Measurements from ENCODE around the gene TIMMDC1. TPM values are rescaled to one million over a fixed set of nuclear protein-coding genes. Genes with fewer than 3 reads are reported as not detected.

The TIMMDC1 gene
- polyA plus RNA-seq, 1 of the 3 experiments (the other 2 are of a cell fraction): 128 TPM

DNA sequence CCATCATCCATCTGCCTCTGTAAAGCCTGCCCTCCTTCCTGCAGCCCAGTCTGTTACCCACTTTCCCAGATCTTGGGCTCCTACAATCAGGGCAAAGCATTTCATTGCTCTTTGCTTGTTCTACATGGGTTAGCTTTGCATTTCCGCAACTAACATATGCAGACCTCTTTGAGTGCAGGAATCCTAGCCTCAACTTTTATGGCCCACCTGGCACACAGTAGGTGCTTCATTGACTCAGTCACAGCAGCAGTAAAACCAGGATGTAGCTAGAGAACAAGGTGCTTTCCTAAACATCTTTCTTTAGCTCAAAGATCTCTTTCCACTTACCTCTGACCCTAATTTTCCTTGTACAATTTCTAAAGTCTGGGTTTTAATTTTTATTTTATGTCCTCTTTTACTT lies 57.6 kb downstream of the TIMMDC1 start:
- no peak overlapping the region for H3K4me3 ChIP-seq (ENCODE audit: low read depth in 2 of 2, low read length in 1 of 2)
- H3K9ac ChIP-seq: no peak overlapping the region
- H4K20me1 ChIP-seq (ENCODE audit: insufficient read depth): no peaks in the 10 kb centered on the region
- DNase-seq: no peak
- no peak overlapping the region for H3K4me2 ChIP-seq
- H3K4me1 ChIP-seq (ENCODE audit: control insufficient read depth in 1 of 2, insufficient read depth in 2 of 2, low read depth in 1 of 2, low read length in 1 of 2): no peaks in the 10 kb centered on the region; a peak in 1 of 4 replicates
- no peaks in the 10 kb centered on the region for H3K27me3 ChIP-seq (ENCODE audit: insufficient read depth)
- TF ChIP-seq CHD2 (IDR thresholded peaks at IDR 0.05; ENCODE audit: low read length, partially characterized antibody): no peak
- no peak for TF ChIP-seq SIN3A (IDR thresholded peaks at IDR 0.05; ENCODE audit: borderline replicate concordance, low read depth, low read length)
- no peak for TF ChIP-seq TEAD4 (IDR thresholded peaks at IDR 0.05; ENCODE audit: borderline replicate concordance, insufficient read depth)
- TF ChIP-seq TCF12 (IDR thresholded peaks at IDR 0.05): no peak
- no peak for TF ChIP-seq PBX3 (IDR thresholded peaks at IDR 0.05)
- TF ChIP-seq RXRA (IDR thresholded peaks at IDR 0.05; ENCODE audit: borderline replicate concordance, low read depth): no peak
- TF ChIP-seq, protein P1, sequence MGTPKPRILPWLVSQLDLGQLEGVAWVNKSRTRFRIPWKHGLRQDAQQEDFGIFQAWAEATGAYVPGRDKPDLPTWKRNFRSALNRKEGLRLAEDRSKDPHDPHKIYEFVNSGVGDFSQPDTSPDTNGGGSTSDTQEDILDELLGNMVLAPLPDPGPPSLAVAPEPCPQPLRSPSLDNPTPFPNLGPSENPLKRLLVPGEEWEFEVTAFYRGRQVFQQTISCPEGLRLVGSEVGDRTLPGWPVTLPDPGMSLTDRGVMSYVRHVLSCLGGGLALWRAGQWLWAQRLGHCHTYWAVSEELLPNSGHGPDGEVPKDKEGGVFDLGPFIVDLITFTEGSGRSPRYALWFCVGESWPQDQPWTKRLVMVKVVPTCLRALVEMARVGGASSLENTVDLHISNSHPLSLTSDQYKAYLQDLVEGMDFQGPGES (IDR thresholded peaks at IDR 0.05; ENCODE audit: low read depth, low read length): no peak
- TF ChIP-seq RAD21 (IDR thresholded peaks at IDR 0.05; ENCODE audit: low read length): no peak
- no peak for TF ChIP-seq MEF2A (IDR thresholded peaks at IDR 0.05; ENCODE audit: borderline replicate concordance, low read depth)
- TF ChIP-seq SMC3 (IDR thresholded peaks at IDR 0.05; ENCODE audit: low read depth, low read length): no peak
- no peak for TF ChIP-seq REST (IDR thresholded peaks at IDR 0.05; ENCODE audit: low read depth, low read length)
- no peak for TF ChIP-seq ELF1 (IDR thresholded peaks at IDR 0.05)
- TF ChIP-seq POLR2AphosphoS5 (IDR thresholded peaks at IDR 0.05; ENCODE audit: low read depth, low read length): no peak
- no peak for TF ChIP-seq NFIC (IDR thresholded peaks at IDR 0.05; ENCODE audit: borderline replicate concordance)
- no peak for TF ChIP-seq FOXJ3 (CRISPR knock-in tag; IDR thresholded peaks at IDR 0.05)
- CTCF ChIA-PET: interaction anchor here (0.9 kb wide), 1 partner anchor 94 kb away, joined by 3 read pairs; no protein-coding TSS in a partner anchor
- WGBS (ENCODE audit: low lambda C conversion rate): 90% methylated on average over 1 of the region's 1 CpG
- no peaks in the 10 kb centered on the region for H3K79me2 ChIP-seq (ENCODE audit: insufficient read depth)
- H2AFZ ChIP-seq (ENCODE audit: low read depth): no peak overlapping the region
- H3K9me2 ChIP-seq: no peaks in the 10 kb centered on the region
- no peak overlapping the region for H3K27ac ChIP-seq (ENCODE audit: low read depth in 2 of 2, low read length in 1 of 2)
- POLR2A ChIA-PET: interaction anchor here (1.0 kb wide), 1 partner anchor 82 kb away, joined by 6 read pairs; no protein-coding TSS in a partner anchor
- no peaks in the 10 kb centered on the region for H3K9me3 ChIP-seq
- no peaks in the 10 kb centered on the region for H3K36me3 ChIP-seq (replicated peaks in 1 of 2; ENCODE audit: control insufficient read depth in 1 of 2, insufficient read depth in 2 of 2, low read length in 1 of 2)
- H3F3A ChIP-seq (replicated peaks; ENCODE audit: insufficient read depth): no peaks in the 10 kb centered on the region
